ENCODE results near the gene SRGN. TPM values are rescaled to one million over a fixed set of nuclear protein-coding genes. Genes with fewer than 3 reads are reported as not detected.
A peak's percentile ranks its signal among the peaks of the same experiment; 100 is the strongest.

Gene SRGN
- total RNA-seq, 1 donor = 127 TPM

DNA sequence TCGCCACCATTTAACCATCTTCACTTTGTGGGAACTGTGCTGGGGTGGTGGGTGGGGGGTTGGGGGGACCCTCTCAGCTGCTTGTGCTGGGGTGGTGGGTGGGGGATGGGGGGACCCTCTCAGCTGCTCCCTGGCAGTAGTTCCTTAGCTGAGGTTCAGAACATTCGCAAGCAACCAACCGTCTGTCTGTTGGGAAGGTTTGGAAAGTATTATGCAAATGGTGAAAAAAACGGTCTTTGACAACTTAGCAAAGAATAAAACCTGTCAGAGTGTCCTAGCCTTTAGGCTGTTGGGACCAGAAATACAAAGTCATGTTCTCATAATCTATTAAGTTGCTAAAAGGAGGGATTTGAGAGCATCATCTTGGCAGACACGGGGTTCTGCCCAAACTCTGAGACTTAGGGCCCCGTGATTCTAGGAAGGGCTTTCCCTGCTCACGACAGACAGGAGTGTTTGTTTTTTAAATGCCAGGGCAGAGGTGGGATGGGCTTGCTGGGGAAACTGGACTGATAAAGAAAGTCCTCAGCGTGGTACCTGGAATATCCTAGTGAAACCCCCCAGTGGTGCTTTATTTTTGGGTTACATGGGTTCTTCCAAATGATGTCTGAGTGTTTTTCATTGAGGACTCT, 14.1 kb upstream of the SRGN start:
- DNase-seq (ENCODE audit: low read depth) = no peak
- no peak overlapping the region for H3K4me3 ChIP-seq (ENCODE audit: low read depth, low read length)
- TF ChIP-seq, protein P1, sequence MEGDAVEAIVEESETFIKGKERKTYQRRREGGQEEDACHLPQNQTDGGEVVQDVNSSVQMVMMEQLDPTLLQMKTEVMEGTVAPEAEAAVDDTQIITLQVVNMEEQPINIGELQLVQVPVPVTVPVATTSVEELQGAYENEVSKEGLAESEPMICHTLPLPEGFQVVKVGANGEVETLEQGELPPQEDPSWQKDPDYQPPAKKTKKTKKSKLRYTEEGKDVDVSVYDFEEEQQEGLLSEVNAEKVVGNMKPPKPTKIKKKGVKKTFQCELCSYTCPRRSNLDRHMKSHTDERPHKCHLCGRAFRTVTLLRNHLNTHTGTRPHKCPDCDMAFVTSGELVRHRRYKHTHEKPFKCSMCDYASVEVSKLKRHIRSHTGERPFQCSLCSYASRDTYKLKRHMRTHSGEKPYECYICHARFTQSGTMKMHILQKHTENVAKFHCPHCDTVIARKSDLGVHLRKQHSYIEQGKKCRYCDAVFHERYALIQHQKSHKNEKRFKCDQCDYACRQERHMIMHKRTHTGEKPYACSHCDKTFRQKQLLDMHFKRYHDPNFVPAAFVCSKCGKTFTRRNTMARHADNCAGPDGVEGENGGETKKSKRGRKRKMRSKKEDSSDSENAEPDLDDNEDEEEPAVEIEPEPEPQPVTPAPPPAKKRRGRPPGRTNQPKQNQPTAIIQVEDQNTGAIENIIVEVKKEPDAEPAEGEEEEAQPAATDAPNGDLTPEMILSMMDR (IDR thresholded peaks at IDR 0.05; ENCODE audit: insufficient read depth, low read length) = no peak

DNA sequence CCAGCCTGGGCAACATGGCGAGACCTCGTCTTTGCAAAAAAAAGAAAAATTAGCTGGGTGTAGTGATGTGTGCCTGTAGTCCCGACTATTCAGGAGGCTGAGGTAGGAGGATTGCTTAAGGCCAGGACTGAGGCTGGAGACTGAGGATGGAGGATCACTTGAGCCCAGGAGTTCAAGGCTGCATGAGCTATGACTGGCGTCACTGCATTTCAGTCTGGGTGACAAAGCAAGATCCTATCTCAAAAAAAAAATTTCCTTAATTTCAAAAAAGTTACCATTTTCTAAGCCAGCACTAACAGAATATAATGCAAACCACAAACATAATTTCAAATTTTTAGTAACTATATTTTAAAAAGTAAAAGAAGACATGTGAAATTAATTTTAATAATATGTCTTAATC, 13.4 kb upstream of the SRGN start:
- no peak overlapping the region for H3K4me3 ChIP-seq (ENCODE audit: low read depth, low read length)
- TF ChIP-seq, protein P1 (IDR thresholded peaks at IDR 0.05; ENCODE audit: insufficient read depth, low read length) = no peak
- no peak for DNase-seq (ENCODE audit: low read depth)

DNA sequence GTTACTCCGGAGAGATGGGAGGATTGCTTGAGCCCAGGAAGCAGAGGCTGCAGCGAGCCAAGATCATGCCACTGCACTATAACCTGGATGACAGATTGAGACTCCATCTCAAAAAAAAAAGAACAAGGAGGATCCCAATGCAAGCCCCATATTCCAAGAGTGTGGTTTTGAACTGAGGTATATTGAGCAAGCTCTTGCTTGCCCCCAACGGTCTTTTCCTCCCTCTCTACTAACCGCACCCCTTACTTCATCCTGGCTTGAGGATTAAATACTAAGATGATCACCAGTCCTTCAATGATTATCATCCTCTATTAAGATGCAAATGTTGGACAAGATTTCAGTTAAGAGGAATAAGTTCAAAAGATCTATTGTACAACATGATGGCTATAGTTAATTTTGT, 12.5 kb upstream of the SRGN start:
- TF ChIP-seq, protein P1 (IDR thresholded peaks at IDR 0.05; ENCODE audit: insufficient read depth, low read length) = no peak
- DNase-seq (ENCODE audit: low read depth) = no peak
- H3K4me3 ChIP-seq (ENCODE audit: low read depth, low read length) = no peak overlapping the region

DNA sequence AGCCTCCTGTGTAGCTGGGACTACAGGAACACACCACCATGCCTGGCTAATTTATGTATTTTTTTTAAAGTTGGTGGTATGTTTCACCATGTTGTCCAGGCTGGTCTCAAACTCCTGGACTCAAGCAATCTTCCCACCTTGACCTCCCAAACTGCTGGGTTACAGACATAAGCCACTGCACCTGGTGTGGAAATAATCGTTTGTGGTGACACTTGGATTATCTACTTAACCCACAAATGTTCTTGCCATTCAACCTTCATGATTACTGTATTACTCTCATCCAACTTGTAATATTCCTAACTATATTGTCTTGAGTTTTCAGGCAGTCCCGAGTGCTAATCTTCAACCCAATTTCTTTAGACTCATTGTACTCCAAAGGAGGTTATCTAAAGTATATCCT, 9.6 kb upstream of the SRGN start:
- TF ChIP-seq, protein P1 (IDR thresholded peaks at IDR 0.05; ENCODE audit: insufficient read depth, low read length) = no peak
- no peak overlapping the region for H3K4me3 ChIP-seq (ENCODE audit: low read depth, low read length)
- no peak for DNase-seq (ENCODE audit: low read depth)

DNA sequence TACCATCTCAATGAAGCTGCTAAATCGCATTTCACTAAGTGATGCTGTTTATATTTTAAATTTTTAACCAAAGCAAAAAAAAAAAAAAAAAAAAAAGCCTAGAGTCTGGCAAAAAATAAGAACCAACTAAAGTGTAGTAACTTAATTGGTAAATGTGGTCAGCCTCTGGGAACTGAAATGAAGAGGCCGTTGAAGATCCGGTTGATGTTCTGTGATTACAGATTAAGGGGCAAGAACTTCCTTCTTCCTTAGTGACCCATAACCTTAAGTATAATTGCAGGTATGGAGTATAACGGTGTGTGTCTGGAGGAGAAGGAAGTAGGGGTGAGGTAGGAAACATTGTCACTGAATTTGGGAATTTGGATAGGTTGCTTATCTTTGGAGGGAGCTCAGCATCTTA, 7.7 kb upstream of the SRGN start:
- H3K4me3 ChIP-seq (ENCODE audit: low read depth, low read length) = no peak overlapping the region
- TF ChIP-seq, protein P1 (IDR thresholded peaks at IDR 0.05; ENCODE audit: insufficient read depth, low read length) = no peak
- DNase-seq (ENCODE audit: low read depth) = no peak

DNA sequence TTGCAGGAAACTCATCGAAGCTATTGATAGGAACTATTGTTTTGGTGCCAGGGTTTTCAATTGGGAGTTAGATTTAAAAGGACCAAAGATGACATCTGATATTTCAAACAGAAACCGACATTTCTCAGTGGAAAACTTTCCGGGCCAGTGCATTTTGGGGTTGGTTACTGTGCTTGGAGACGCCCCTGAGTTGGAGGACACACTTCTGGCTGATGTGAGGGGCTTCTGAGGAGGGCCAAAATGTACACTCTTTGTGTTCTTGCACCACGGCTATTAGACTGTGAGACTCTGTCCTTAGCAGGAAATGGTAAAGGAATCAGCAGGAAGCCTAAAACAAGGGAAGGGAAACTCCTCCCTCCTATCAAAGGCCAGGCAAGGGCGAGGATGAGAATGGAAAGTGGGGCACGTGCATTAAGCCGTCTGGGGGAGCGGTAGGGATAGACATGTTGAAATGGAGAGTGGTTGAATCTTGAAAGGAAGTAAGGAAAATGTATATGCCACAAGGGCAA, 1.8 kb upstream of the SRGN start:
- peak; percentile 32 for DNase-seq (ENCODE audit: low read depth)
- TF ChIP-seq, protein P1 (IDR thresholded peaks at IDR 0.05; ENCODE audit: insufficient read depth, low read length) = no peak
- no peak overlapping the region for H3K4me3 ChIP-seq (ENCODE audit: low read depth, low read length)

DNA sequence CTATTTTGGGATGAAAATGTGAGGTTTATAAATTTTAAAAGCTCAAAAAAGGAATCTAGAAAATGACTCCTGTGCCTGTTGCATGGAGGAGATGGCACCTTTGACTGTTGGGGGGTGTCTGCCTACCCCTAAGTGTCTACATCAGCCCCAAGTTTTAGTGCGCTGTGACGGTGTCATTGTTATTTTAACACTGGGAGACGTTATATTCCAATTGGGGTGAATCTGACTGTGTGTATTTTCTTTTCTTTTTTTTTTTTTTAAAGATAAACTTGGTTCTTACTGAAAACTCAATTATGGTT, 517 bp downstream of the SRGN start:
- peak overlapping the region; percentile 73 for H3K4me3 ChIP-seq (ENCODE audit: low read depth, low read length)
- DNase-seq (ENCODE audit: low read depth) = no peak
- TF ChIP-seq, protein P1 (IDR thresholded peaks at IDR 0.05; ENCODE audit: insufficient read depth, low read length) = no peak
